HG03378 (cell line): ENCODE results near the gene COQ10B.

Experiments used
- ATAC-seq: cut with Tn5 transposase; IDR thresholded peaks from one replicate; pipeline ENCODE4 v1.9.1; 2021; ENCODE audit warnings: mild to moderate bottlenecking, moderate library complexity; ENCODE audit not compliant: unreplicated experiment

The COQ10B gene

GRCh38 chr2:197499594-197500502 lies 46.5 kb downstream of the COQ10B start, which contains the start of the genes HSPD1 and HSPE1:
Gene HSPD1 (minus strand): TSS chr2:197499840. CDS start chr2:197498848, 992 bp downstream.
Gene HSPE1 (plus strand): TSS chr2:197500379. CDS start chr2:197500437, 58 bp downstream.
- peak; percentile 87 for ATAC-seq

DNA sequence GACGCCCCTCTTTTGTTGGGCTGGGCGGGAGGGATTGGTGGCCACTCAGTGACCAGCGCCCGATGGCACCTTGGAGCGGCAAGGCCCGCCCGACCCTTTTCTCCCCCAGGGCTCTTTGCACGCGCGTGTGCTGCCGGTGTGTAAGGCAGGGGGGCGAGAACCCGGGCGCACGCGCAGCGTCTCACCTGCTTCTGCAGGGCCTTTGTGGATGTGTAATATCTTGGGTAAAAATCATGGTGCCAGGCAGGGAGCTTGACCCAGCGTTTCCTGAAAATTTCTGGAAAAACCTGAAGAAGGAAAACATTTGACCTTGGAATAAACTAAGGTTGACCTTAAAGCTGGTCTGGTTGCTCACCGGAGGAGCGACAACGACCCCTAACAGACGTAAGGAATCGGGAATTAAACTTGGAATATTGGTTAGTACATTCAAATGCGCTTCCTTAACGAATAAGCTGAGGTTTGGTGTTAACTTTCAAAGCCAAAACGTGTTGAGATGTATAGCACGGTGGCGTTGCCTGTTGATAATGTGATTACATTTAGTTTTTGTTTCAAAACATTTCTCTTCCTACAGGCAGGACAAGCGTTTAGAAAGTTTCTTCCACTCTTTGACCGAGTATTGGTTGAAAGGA lies 47.3 kb downstream of the COQ10B start:
- peak; percentile 6 for ATAC-seq

DNA sequence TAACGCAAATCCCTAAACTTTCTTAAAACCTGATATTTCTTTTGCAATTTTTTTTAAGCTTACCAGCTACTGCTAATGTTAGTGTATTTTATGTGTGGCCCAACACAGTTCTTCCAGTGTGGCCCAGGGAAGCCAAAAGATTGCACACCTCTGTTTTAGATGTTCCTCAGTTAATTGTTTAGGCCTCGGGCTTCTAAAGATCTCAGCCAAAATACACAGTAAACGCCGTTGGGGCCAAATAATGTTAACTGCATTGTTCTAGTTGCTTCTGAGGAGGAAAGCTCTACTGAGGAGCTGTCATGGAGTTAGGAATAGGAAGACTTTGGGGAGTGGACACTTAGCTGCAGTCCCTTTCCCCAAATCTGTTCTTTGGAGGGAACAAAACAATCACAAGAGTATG lies 48.8 kb downstream of the COQ10B start:
- no peak for ATAC-seq

GRCh38 chr2:197502685-197503084 lies 49.3 kb downstream of the COQ10B start:
- ATAC-seq = no peak

- no peak for ATAC-seq
Measured at GRCh38 chr2:197504000-197504399, 50.6 kb downstream of the COQ10B start.

GRCh38 chr2:197504512-197504911 lies 51.2 kb downstream of the COQ10B start:
- no peak for ATAC-seq

- no peak for ATAC-seq
Measured at GRCh38 chr2:197506658-197507057, 53.3 kb downstream of the COQ10B start.

- no peak for ATAC-seq
Measured at GRCh38 chr2:197513915-197514314, 60.6 kb downstream of the COQ10B start.

- ATAC-seq = no peak
Measured at GRCh38 chr2:197514754-197515153, 61.4 kb downstream of the COQ10B start.

- ATAC-seq = peak; percentile 8
Measured at GRCh38 chr2:197515315-197515738, 62.0 kb downstream of the COQ10B start.

- peak; percentile 90 for ATAC-seq
Measured at GRCh38 chr2:197515739-197516392, 62.5 kb downstream of the COQ10B start, which contains the start of gene MOB4. Gene MOB4 (plus strand): TSS chr2:197516066. CDS start chr2:197516087, 21 bp downstream.

GRCh38 chr2:197516393-197516761 lies 63.0 kb downstream of the COQ10B start:
- ATAC-seq = peak; percentile 6

- ATAC-seq = no peak
Measured at GRCh38 chr2:197517150-197517549, 63.8 kb downstream of the COQ10B start.
